Peyer's patch (tissue), 4 donors: Measurements from ENCODE around the gene SRRM3.

Experiments used
- POLR2A ChIP-seq, 2 donors: fragments of 450-650 bp; IDR thresholded peaks; one replicate each; pipeline ENCODE4 v1.5.1; 2017; ENCODE audit warnings: antibody characterized with exemption in 2 of 2, mild to moderate bottlenecking in 2 of 2, moderate library complexity in 2 of 2
- TF ChIP-seq, protein P1 (sequence below), 6 experiments: fragments of 450-650 bp in 4 of 6; fragments of 200-600 bp in 2 of 6; sonication (generic) in 1 of 6; IDR thresholded peaks; one replicate each; pipeline ENCODE4 v1.5.1; 2017 to 2019; ENCODE audit warnings: antibody characterized with exemption in 6 of 6, mild to moderate bottlenecking in 3 of 6, moderate library complexity in 1 of 6

DNA sequence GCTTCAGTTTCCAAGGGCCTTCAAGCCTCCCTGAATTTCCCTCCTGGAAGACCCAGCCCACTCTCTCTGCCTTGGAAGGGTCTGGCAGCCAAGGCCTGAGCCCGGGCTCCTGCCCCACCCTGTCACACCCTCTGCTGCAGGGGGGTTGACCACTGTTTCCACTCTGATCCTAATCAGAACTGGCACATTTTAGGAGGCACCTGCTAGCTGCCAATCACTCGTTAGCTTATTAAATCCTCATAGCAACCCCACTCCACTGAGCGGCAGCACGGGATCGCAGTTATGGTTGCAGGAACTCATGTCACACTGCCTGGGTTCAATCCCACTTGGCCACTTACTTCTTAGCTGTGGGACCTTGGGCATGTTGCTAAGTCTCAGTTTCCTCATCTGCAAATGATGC lies 113.7 kb downstream of the SRRM3 start:
- TF ChIP-seq POLR2A (IDR thresholded peaks at IDR 0.05), result no peak
- TF ChIP-seq, protein P1, sequence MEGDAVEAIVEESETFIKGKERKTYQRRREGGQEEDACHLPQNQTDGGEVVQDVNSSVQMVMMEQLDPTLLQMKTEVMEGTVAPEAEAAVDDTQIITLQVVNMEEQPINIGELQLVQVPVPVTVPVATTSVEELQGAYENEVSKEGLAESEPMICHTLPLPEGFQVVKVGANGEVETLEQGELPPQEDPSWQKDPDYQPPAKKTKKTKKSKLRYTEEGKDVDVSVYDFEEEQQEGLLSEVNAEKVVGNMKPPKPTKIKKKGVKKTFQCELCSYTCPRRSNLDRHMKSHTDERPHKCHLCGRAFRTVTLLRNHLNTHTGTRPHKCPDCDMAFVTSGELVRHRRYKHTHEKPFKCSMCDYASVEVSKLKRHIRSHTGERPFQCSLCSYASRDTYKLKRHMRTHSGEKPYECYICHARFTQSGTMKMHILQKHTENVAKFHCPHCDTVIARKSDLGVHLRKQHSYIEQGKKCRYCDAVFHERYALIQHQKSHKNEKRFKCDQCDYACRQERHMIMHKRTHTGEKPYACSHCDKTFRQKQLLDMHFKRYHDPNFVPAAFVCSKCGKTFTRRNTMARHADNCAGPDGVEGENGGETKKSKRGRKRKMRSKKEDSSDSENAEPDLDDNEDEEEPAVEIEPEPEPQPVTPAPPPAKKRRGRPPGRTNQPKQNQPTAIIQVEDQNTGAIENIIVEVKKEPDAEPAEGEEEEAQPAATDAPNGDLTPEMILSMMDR (IDR thresholded peaks at IDR 0.05), result peak in 3 of 6 experiments; percentile 14 to 49 (median 21)
